SH-SY5Y (cell line): Measurements from ENCODE around the gene LPAR3.

Experiments
- GATA2 ChIP-seq: IDR thresholded peaks from 2 replicates; pipeline ENCODE4 v1.6.1; 2011; ENCODE audit warnings: mild to moderate bottlenecking, low read depth, low read length
- GATA3 ChIP-seq: IDR thresholded peaks from 2 replicates; pipeline ENCODE4 v1.6.1; 2011; ENCODE audit warnings: low read depth, mild to moderate bottlenecking, low read length, moderate library complexity

GRCh38 chr1:84862810-84863251 is 30.2 kb downstream of the LPAR3 start:
- TF ChIP-seq GATA2, result no peak
- TF ChIP-seq GATA3, result no peak
